Aorta (tissue), 5 donors: ENCODE data around the gene GSTA3. TPM values are rescaled to one million over a fixed set of nuclear protein-coding genes. Genes with fewer than 3 reads are reported as not detected.
"Not testable (repeated sequence)": the region's sequence is repeated elsewhere in the genome, so short reads cannot be mapped to it uniquely, and the experiment has no call there.

Experiments used
- ATAC-seq: fragments of 200-7000 bp; cut with Tn5 transposase; one replicate; pipeline ENCODE4 v1.9.1; 2022; ENCODE audit warnings: moderate library complexity; ENCODE audit not compliant: low FRiP score
- DNase-seq, 2 donors: peaks; one replicate each; pipeline ENCODE4 v3.0.0-alpha.2; 2020
- H3K27ac ChIP-seq, 2 donors: one replicate each; pipeline ENCODE4 v1.5.1; 2013; ENCODE audit warnings: low read length in 2 of 2, mild to moderate bottlenecking in 2 of 2, moderate library complexity in 2 of 2, control low read depth in 1 of 2, inconsistent platforms in 1 of 2, low read depth in 1 of 2
- H3K27me3 ChIP-seq, 2 donors: one replicate each; pipeline ENCODE4 v1.6.1; 2013; ENCODE audit warnings: control low read depth in 1 of 2, low read length in 1 of 2, mild to moderate bottlenecking in 1 of 2, moderate library complexity in 1 of 2; ENCODE audit not compliant: insufficient read depth in 2 of 2, control insufficient read depth in 1 of 2
- H3K36me3 ChIP-seq, 2 donors: one replicate each; pipeline ENCODE4 v1.6.1; 2013; ENCODE audit warnings: control low read depth in 1 of 2, low read length in 1 of 2, mild to moderate bottlenecking in 1 of 2; ENCODE audit not compliant: insufficient read depth in 2 of 2, control insufficient read depth in 1 of 2
- H3K4me1 ChIP-seq, 2 donors: one replicate each; pipeline ENCODE4 v1.6.1; 2013; ENCODE audit warnings: low read length in 2 of 2, control low read depth in 1 of 2, mild to moderate bottlenecking in 1 of 2, moderate library complexity in 1 of 2; ENCODE audit not compliant: insufficient read depth in 2 of 2, control insufficient read depth in 1 of 2
- H3K4me3 ChIP-seq, 2 donors: one replicate each; pipeline ENCODE4 v1.5.1; 2013; ENCODE audit warnings: low read length in 2 of 2, control low read depth in 1 of 2, mild to moderate bottlenecking in 1 of 2
- H3K9me3 ChIP-seq: one replicate; pipeline ENCODE4 v1.6.1; 2013; ENCODE audit warnings: mild to moderate bottlenecking, low read length; ENCODE audit not compliant: control insufficient read depth
- WGBS, 2 donors: extraction: QIAGEN DNeasy Blood & Tissue Kit; methylation state at CpG; one replicate each; pipeline ENCODE4 v1.1.7; 2013; 5-methylcytosine and 5-hydroxymethylcytosine counted together
- intact Hi-C, 2 donors: fragments of 100-400 bp; cut with DNase I; formaldehyde crosslinking; loops; one replicate each; pipeline versions ENCODE4 v1.14.2 to v1.15.0; 2022
- long read RNA-seq, 2 donors: library from polyadenylated mRNA; unstranded; transcript quantifications; one replicate each; pipeline ENCODE4 v2.0.0, GENCODE V29; 2020 to 2021
- polyA plus RNA-seq, 2 donors: library from polyadenylated mRNA; stranded (reverse); fragments of 200-250 nt; gene quantifications; one replicate each; pipeline ENCODE4 v1.2.3, GENCODE V29; 2013
- total RNA-seq, 2 donors: library from RNA; stranded (reverse); fragmentation: NEBNext Ultra II Directional; extraction: Animal tissue kit (Norgen Biotek cat#: 25700); gene quantifications; one replicate each; pipeline ENCODE4 v1.2.1, GENCODE V29; 2021
- donor health status: healthy with polysubstance abuse.
- donor health status: Bipolar disorder and iron deficiency.
- donor health status: DM: no; HTN: no; CAD: no.
- donor health status: DM: no; HTN: no; CAD: no.
- donor health status: DM: yes; HTN: yes; CAD: no.

The GSTA3 gene
- total RNA-seq (not detected), polyA plus RNA-seq (not detected)
- long read RNA-seq, donor 1, result 0 reads
- long read RNA-seq, donor 2, result 0 reads

DNA sequence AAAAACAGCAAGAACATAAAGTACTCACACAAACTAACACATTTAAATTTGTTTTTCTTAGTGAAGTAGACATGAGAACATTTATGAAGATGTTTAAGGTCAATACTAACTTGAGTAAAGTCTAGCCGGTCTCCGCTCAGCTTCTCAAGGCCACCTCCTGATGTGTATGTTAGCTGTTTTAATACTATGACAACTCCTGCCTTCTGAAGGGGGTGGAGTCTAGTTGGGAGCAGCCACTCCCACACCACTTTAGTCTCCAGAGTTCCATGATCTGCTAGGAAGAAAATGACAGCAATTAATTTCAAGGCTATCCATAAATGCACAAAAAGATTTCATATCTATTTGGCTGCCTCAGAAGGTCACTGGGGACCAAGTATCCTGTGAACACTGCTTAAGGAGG lies at the start of gene GSTA3:
Gene GSTA3 (minus strand): TSS at position 168 of the 400 bp plus-strand sequence. CDS start 3,864 bp downstream, outside the sequence.
- no peaks in the 10 kb centered on the region for H3K9me3 ChIP-seq
- no peaks in the 10 kb centered on the region for H3K4me1 ChIP-seq
- H3K27ac ChIP-seq, result no peak within 1 kb of the TSS
- ATAC-seq (no peak), DNase-seq (no peak)
- H3K4me3 ChIP-seq, result no peak within 1 kb of the TSS
- intact Hi-C loops, result no loop called here
- H3K27me3 ChIP-seq, result no peaks in the 10 kb centered on the region
- no peaks in the 10 kb centered on the region for H3K36me3 ChIP-seq
- WGBS, 2 donors, result 97 to 99% methylated on average over 2 of the region's 2 CpGs

DNA sequence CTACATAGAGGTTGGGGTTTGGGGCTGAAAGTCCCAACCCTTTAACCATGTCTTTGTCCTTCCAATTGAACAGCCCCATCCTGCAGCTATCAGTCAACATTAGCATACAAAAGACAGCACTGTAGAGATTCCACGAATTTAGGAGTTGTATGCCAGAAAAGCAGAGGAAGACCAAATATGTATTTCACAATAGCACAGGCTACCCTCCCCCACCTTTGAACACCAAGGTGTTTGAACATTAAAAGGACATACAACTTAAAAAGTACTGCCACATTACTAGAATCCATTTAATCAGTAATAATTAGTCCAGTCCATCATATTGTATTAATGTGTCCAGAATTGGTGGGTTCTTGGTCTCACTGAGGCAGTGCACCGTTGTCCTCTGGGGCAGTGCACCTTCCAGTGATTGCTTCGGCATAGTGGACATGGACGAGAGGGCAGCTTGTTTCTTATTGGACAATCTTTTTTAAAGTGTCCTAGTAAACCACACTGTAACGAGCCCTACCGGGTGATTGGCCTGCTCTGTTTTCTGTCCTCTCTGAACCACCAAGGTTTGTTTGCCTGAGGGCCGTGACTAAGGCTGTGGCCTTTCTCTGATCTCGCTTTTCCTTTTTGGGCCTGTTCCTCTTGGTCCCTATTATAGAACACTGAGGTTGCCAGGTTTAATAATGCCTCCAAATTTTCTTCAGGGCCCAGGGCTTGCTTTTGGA lies 49.2 kb upstream of the GSTA3 start:
- no peak for ATAC-seq
- intact Hi-C loops, result no loop called here
- Histone ChIP-seq H3K36me3 (no peaks in the 10 kb centered on the region), H3K4me3 (no peak overlapping the region), H3K27me3 (no peaks in the 10 kb centered on the region), H3K4me1 (no peaks in the 10 kb centered on the region), H3K9me3 (peaks cover 1% of the 10 kb centered on the region), H3K27ac (no peak overlapping the region)
- DNase-seq, result no peak
- WGBS, 2 donors, result 68 to 74% methylated on average over 8 of the region's 8 CpGs

- H3K36me3 ChIP-seq, result no peaks in the 10 kb centered on the region
- H3K27me3 ChIP-seq, result no peaks in the 10 kb centered on the region
- DNase-seq (no peak), ATAC-seq (no peak)
- 81 to 97% methylated on average over 7 of the region's 7 CpGs for WGBS, 2 donors
- H3K27ac ChIP-seq, result no peak overlapping the region
- intact Hi-C loops, result no loop called here
- H3K9me3 ChIP-seq, result no peaks in the 10 kb centered on the region
- no peak overlapping the region for H3K4me3 ChIP-seq
- no peaks in the 10 kb centered on the region for H3K4me1 ChIP-seq
Observed at GRCh38 chr6:52955871-52956270, 46.4 kb upstream of the GSTA3 start.

DNA sequence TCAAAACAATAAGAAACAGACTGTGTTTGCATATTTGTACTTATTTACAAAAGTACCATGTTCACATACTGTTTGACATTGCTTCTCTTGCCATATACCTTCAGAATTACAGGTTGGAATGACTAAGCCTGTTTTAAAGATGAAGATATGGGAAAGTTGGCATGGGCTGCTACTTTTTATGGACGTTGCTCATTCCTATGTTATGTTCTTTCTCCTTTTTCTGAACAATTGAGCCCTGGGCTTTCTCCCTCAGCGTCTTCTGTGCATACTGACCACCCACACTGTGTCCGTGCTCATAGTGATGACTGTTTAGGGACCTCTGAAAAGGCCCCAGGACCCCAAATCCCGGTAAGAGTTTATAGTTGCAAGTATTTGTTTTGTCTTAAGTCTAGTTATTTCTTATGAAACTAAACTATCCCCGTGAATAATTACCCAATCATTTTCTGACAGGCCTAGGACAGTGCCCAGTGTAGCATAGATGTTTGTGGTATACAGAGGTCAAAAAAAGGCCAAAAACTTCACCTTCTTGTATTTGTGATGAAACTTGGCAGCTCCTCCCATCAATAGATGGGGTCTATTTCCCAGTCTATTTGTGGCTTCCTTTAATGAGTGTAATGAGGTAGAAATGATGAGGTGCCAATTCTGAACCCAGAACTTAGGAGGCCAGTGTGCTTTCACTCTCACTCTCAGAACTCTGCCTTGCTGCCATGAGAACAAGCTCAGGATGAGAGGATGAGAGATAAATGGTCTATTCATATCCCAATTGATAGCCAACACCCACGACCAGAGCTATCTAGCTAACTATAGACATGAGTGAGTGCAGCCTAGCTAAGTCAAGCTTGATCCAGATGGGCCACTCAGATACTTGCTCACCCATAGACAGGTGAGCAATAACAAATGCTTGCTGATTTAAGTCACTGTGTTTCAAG lies 44.7 kb upstream of the GSTA3 start:
- ATAC-seq, result no peak
- intact Hi-C loops, result no loop called here

GRCh38 chr6:52946306-52946705 lies 36.8 kb upstream of the GSTA3 start:
- ATAC-seq, result no peak
- H3K36me3 ChIP-seq, result no peaks in the 10 kb centered on the region
- H3K4me1 ChIP-seq, result no peaks in the 10 kb centered on the region
- WGBS, 2 donors, result 37 to 44% methylated on average over 5 of the region's 5 CpGs
- H3K27ac ChIP-seq, result no peak overlapping the region
- H3K27me3 ChIP-seq, result no peaks in the 10 kb centered on the region
- DNase-seq, result no peak
- intact Hi-C loops, result no loop called here
- no peak overlapping the region for H3K4me3 ChIP-seq
- no peaks in the 10 kb centered on the region for H3K9me3 ChIP-seq

More for the DNA sequence above, 44.7 kb upstream of the GSTA3 start:
- Histone ChIP-seq H3K27ac (no peak overlapping the region), H3K4me3 (no peak overlapping the region), H3K9me3 (no peaks in the 10 kb centered on the region), H3K27me3 (no peaks in the 10 kb centered on the region), H3K4me1 (no peaks in the 10 kb centered on the region), H3K36me3 (no peaks in the 10 kb centered on the region)
- no peak for DNase-seq
- 69 to 79% methylated on average over 6 of the region's 6 CpGs for WGBS, 2 donors

GRCh38 chr6:52942821-52943220 lies 33.3 kb upstream of the GSTA3 start:
- DNase-seq, H3K36me3 ChIP-seq: not testable (repeated sequence)
- 82 to 86% methylated on average over 10 of the region's 10 CpGs for WGBS, 2 donors

DNA sequence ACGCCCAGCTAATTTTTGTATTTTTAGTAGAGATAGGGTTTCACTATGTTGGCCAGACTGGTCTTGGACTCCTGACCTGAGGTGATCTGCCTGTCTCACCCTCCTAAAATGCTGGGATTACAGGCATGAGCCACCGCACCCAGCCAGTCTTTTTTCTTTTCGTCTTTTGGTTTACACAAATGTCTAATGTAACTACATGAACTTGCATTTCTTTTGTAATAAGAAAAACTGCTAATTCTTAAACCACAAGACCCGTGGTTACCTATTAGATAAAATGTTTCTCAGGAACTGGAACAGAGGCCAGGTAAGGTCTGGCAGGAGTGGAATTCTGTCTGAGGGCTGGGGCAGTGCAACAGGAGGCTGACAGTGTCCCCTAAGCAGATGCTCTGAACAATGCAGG lies 32.7 kb upstream of the GSTA3 start:
- Histone ChIP-seq H3K36me3 (no peaks in the 10 kb centered on the region), H3K27ac (no peak overlapping the region), H3K9me3 (no peaks in the 10 kb centered on the region), H3K4me3 (no peak overlapping the region), H3K4me1 (no peaks in the 10 kb centered on the region), H3K27me3 (no peaks in the 10 kb centered on the region)
- 85 to 89% methylated on average over 4 of the region's 4 CpGs for WGBS, 2 donors
- ATAC-seq (no peak), DNase-seq (no peak)
- intact Hi-C loops, result no loop called here

More at GRCh38 chr6:52942821-52943220, 33.3 kb upstream of the GSTA3 start:
- ATAC-seq, H3K27me3 ChIP-seq, H3K9me3 ChIP-seq, H3K4me3 ChIP-seq, intact Hi-C loops, H3K27ac ChIP-seq, H3K4me1 ChIP-seq: not testable (repeated sequence)

- ATAC-seq (no peak), DNase-seq (no peak)
- Histone ChIP-seq H3K27ac (no peak overlapping the region), H3K4me3 (no peak overlapping the region), H3K4me1 (no peaks in the 10 kb centered on the region), H3K27me3 (no peaks in the 10 kb centered on the region), H3K36me3 (no peaks in the 10 kb centered on the region), H3K9me3 (no peaks in the 10 kb centered on the region)
- WGBS, 2 donors, result 62 to 69% methylated on average over 2 of the region's 2 CpGs
- intact Hi-C loops, result no loop called here
Observed at GRCh38 chr6:52937908-52938307, 28.4 kb upstream of the GSTA3 start.
